NK-92 (cell line): ENCODE measurements around the gene MESD.

Experiments
- DNase-seq: peaks from one replicate; lab custom pipeline; 2025; ENCODE audit not compliant: unreplicated experiment; lab: John Stamatoyannopoulos, UW

MESD gene

GRCh38 chr15:80989518-80990478 is at the start of gene MESD:
MESD (minus strand) TSS chr15:80989819; CDS start chr15:80989791, 28 bp downstream.
- DNase-seq, result peak; percentile 77

- no peak for DNase-seq
These were observed 49.5 kb upstream of the MESD start for GRCh38 chr15:81038975-81039607.

GRCh38 chr15:81037952-81038743 is 48.5 kb upstream of the MESD start:
- no peak for DNase-seq

GRCh38 chr15:81033508-81033907 is 43.9 kb upstream of the MESD start:
- DNase-seq, result no peak

GRCh38 chr15:81032818-81033217 is 43.2 kb upstream of the MESD start:
- DNase-seq, result no peak

- no peak for DNase-seq
These were observed 42.7 kb upstream of the MESD start for GRCh38 chr15:81032355-81032754.

GRCh38 chr15:81031203-81031602 is 41.6 kb upstream of the MESD start:
- DNase-seq, result no peak

GRCh38 chr15:81030301-81030750 is 40.7 kb upstream of the MESD start:
- no peak for DNase-seq

GRCh38 chr15:81029414-81030300 is 40.0 kb upstream of the MESD start:
- DNase-seq, result no peak

- no peak for DNase-seq
These were observed 37.4 kb upstream of the MESD start for GRCh38 chr15:81026836-81027599.

- no peak for DNase-seq
These were observed 36.2 kb upstream of the MESD start for GRCh38 chr15:81025721-81026370.

GRCh38 chr15:81024936-81025335 is 35.3 kb upstream of the MESD start:
- no peak for DNase-seq

GRCh38 chr15:81024265-81024872 is 34.8 kb upstream of the MESD start:
- DNase-seq, result no peak

GRCh38 chr15:81023483-81024264 is 34.1 kb upstream of the MESD start:
- no peak for DNase-seq

GRCh38 chr15:81021321-81021720 is 31.7 kb upstream of the MESD start:
- no peak for DNase-seq

- no peak for DNase-seq
These were observed 28.6 kb upstream of the MESD start for GRCh38 chr15:81018197-81018596.

- no peak for DNase-seq
These were observed 27.0 kb upstream of the MESD start for GRCh38 chr15:81016489-81017068.
